T-helper 1 cell treated with Interleukin-12 subunit alpha and Interleukin-12 subunit beta and Interleukin-4 antibody, amounts not matched to agents 30 μg/mL and 1 μg/mL, for 36 hours (primary cell): ENCODE measurements around the gene CENPS.
"Not testable (repeated sequence)": the region's sequence is repeated elsewhere in the genome, so short reads cannot be mapped to it uniquely, and the experiment has no call there.

Experiments used
- H3K27ac Mint-ChIP-seq: one replicate; pipeline ENCODE4 v1.8.0; 2021; ENCODE audit warnings: mild to moderate bottlenecking, mixed read lengths
- H3K27me3 Mint-ChIP-seq: one replicate; pipeline ENCODE4 v1.8.0; 2021; ENCODE audit warnings: low read depth, mixed read lengths
- H3K36me3 Mint-ChIP-seq: one replicate; pipeline ENCODE4 v1.8.0; 2021; ENCODE audit warnings: low read depth, mixed read lengths
- H3K4me1 Mint-ChIP-seq: one replicate; pipeline ENCODE4 v1.8.0; 2021; ENCODE audit warnings: low read depth, mixed read lengths
- H3K4me3 Mint-ChIP-seq: one replicate; pipeline ENCODE4 v1.8.0; 2021; ENCODE audit warnings: mild to moderate bottlenecking, moderate library complexity, mixed read lengths
- H3K9me3 Mint-ChIP-seq: one replicate; pipeline ENCODE4 v1.8.0; 2021; ENCODE audit warnings: mixed read lengths

Gene CENPS

GRCh38 chr1:10401281-10401680 is 29.0 kb upstream of the CENPS start:
- Mint-ChIP-seq H3K9me3 (no peaks in the 10 kb centered on the region), H3K4me1 (peaks cover 23% of the 10 kb centered on the region), H3K27ac (no peak overlapping the region), H3K27me3 (no peaks in the 10 kb centered on the region), H3K4me3 (no peak overlapping the region), H3K36me3 (peaks cover 21% of the 10 kb centered on the region)

- peaks cover 29% of the 10 kb centered on the region for H3K36me3 Mint-ChIP-seq
- H3K4me3 Mint-ChIP-seq = no peak overlapping the region
- H3K4me1 Mint-ChIP-seq = peaks cover 20% of the 10 kb centered on the region
- no peaks in the 10 kb centered on the region for H3K9me3 Mint-ChIP-seq
- H3K27ac Mint-ChIP-seq = no peak overlapping the region
- no peaks in the 10 kb centered on the region for H3K27me3 Mint-ChIP-seq
Measured at GRCh38 chr1:10402729-10403274, 27.4 kb upstream of the CENPS start.

DNA sequence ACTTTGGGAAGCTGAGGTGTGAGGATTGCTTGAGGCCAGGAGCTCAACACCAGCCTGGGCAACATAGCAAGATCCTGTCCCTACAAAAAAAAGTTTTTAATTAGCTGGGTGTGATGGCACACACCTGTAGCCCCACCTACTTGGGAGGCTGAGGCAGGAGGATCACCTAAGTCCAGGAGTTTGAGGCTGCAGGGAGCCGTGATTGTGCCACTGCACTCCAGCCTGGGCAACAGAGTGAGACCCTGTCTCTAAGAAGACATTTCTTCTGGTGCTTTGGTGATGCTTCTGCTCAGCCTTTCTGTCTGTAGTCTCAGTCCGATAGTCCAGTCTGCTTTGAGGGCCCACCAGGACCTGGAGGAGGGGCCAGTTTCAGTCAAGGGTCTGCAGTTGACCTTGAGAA is 23.0 kb upstream of the CENPS start:
- H3K9me3 Mint-ChIP-seq = no peaks in the 10 kb centered on the region
- H3K27me3 Mint-ChIP-seq = no peaks in the 10 kb centered on the region
- no peak overlapping the region for H3K4me3 Mint-ChIP-seq
- no peaks in the 10 kb centered on the region for H3K4me1 Mint-ChIP-seq
- no peak overlapping the region for H3K27ac Mint-ChIP-seq
- peaks cover 52% of the 10 kb centered on the region for H3K36me3 Mint-ChIP-seq

GRCh38 chr1:10415211-10415930 is 14.9 kb upstream of the CENPS start:
- no peaks in the 10 kb centered on the region for H3K27me3 Mint-ChIP-seq
- peak overlapping the region; percentile 96 for H3K27ac Mint-ChIP-seq
- H3K36me3 Mint-ChIP-seq = peaks cover 70% of the 10 kb centered on the region
- H3K4me3 Mint-ChIP-seq = peak overlapping the region; percentile 64
- no peaks in the 10 kb centered on the region for H3K9me3 Mint-ChIP-seq
- peaks cover 17% of the 10 kb centered on the region for H3K4me1 Mint-ChIP-seq

- Mint-ChIP-seq H3K27ac (peak overlapping the region; percentile 5), H3K36me3 (peaks cover 70% of the 10 kb centered on the region)
- H3K27me3 Mint-ChIP-seq = not testable (repeated sequence)
Measured at GRCh38 chr1:10415967-10416366, 14.3 kb upstream of the CENPS start.

DNA sequence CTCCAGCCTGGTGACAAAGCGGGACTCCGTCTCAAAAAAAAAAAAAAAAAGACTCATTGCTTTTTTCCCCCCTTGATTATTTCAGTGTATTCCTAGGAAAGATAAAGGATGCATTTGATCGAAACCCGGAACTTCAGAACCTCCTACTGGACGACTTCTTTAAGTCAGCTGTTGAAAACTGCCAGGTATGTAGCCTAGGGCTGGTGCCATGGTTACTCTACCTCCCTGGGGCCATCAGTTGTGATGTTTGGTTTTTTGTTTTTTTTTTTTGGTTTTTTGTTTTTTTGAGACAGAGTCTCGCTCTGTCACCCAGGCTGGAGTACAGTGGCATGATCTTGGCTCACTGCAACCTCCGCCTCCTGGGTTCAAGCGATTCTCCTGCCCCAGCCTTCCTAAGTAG is 11.5 kb upstream of the CENPS start:
- not testable (repeated sequence) for H3K9me3 Mint-ChIP-seq, H3K27me3 Mint-ChIP-seq, H3K4me3 Mint-ChIP-seq
- peaks cover 15% of the 10 kb centered on the region for H3K4me1 Mint-ChIP-seq
- peaks cover 45% of the 10 kb centered on the region for H3K36me3 Mint-ChIP-seq
- H3K27ac Mint-ChIP-seq = peak overlapping the region; percentile 45

More at GRCh38 chr1:10415967-10416366, 14.3 kb upstream of the CENPS start:
- not testable (repeated sequence) for H3K9me3 Mint-ChIP-seq, H3K4me3 Mint-ChIP-seq
- H3K4me1 Mint-ChIP-seq = peaks cover 17% of the 10 kb centered on the region

DNA sequence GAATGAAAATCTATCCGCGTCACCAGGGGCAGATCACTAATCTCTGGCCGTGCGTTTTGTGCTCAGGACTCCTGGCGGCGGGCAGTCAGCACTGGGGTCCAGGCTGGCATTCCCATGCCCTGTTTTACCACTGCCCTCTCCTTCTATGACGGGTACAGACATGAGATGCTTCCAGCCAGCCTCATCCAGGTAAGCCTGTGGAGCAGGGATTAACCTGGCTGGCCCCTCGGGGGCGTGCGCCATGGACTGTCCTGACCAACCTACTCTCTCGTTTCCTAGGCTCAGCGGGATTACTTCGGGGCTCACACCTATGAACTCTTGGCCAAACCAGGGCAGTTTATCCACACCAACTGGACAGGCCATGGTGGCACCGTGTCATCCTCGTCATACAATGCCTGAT is 10.9 kb upstream of the CENPS start:
- Mint-ChIP-seq H3K27ac (peak overlapping the region; percentile 55), H3K4me1 (peaks cover 11% of the 10 kb centered on the region), H3K9me3 (no peaks in the 10 kb centered on the region), H3K36me3 (peaks cover 41% of the 10 kb centered on the region), H3K27me3 (no peaks in the 10 kb centered on the region), H3K4me3 (no peak overlapping the region)

DNA sequence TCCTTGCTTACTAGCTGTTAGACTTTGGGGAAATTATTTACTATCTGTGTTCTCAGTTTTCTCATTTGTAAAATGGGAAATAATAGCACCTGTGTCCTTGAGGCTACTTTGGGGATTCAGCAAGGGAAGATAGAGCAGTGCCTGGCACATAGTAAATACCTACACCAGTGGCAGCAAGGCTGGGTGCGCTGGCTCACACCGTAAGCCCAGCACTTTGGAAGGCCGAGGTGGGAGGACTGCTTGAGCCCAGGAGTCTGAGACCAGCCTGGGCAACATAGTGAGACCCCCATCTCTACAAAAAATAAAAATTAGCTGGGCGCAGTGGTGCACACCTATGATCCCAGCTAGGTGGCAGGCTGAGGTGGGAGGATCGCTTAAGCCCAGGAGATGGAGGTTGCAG is 8.6 kb upstream of the CENPS start:
- Mint-ChIP-seq H3K4me3 (no peak overlapping the region), H3K27me3 (no peaks in the 10 kb centered on the region), H3K36me3 (peaks cover 29% of the 10 kb centered on the region), H3K9me3 (no peaks in the 10 kb centered on the region), H3K27ac (no peak overlapping the region), H3K4me1 (no peaks in the 10 kb centered on the region)

DNA sequence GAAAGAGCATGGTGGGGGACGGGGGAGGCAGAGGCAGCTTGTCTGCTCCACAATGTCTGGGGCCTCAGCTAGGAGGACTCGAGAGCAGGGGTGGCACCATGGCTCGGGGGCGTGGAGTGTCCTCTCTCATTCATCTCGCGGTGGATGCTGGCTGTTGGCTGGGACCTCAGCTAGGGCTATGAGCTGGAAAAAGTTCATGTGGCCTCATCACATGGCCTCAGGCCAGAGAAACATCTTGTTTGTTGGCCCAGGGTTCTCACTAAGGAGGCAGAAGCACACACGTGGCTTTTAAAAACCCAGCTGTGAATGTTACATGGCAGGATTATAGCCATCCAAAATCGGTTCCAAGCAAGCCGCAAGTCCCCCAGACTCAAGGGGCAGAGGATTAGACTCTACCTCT is 6.2 kb upstream of the CENPS start:
- H3K9me3 Mint-ChIP-seq = no peaks in the 10 kb centered on the region
- H3K27ac Mint-ChIP-seq = no peak overlapping the region
- H3K36me3 Mint-ChIP-seq = peaks cover 16% of the 10 kb centered on the region
- H3K27me3 Mint-ChIP-seq = no peaks in the 10 kb centered on the region
- H3K4me3 Mint-ChIP-seq = no peak overlapping the region
- H3K4me1 Mint-ChIP-seq = peaks cover 6% of the 10 kb centered on the region

- no peaks in the 10 kb centered on the region for H3K27me3 Mint-ChIP-seq
- H3K9me3 Mint-ChIP-seq = no peaks in the 10 kb centered on the region
- H3K36me3 Mint-ChIP-seq = peaks cover 10% of the 10 kb centered on the region
- no peak overlapping the region for H3K27ac Mint-ChIP-seq
- H3K4me1 Mint-ChIP-seq = peaks cover 6% of the 10 kb centered on the region
- H3K4me3 Mint-ChIP-seq = no peak overlapping the region
Measured at GRCh38 chr1:10424651-10425050, 5.6 kb upstream of the CENPS start.

- not testable (repeated sequence) for H3K27me3 Mint-ChIP-seq, H3K36me3 Mint-ChIP-seq, H3K9me3 Mint-ChIP-seq, H3K4me3 Mint-ChIP-seq, H3K27ac Mint-ChIP-seq
- H3K4me1 Mint-ChIP-seq = peaks cover 15% of the 10 kb centered on the region
Measured at GRCh38 chr1:10425826-10426534, 4.3 kb upstream of the CENPS start.

- not testable (repeated sequence) for H3K36me3 Mint-ChIP-seq, H3K9me3 Mint-ChIP-seq, H3K27ac Mint-ChIP-seq, H3K27me3 Mint-ChIP-seq, H3K4me3 Mint-ChIP-seq
- peaks cover 20% of the 10 kb centered on the region for H3K4me1 Mint-ChIP-seq
Measured at GRCh38 chr1:10426535-10426848, 3.7 kb upstream of the CENPS start.

GRCh38 chr1:10428984-10429383 is 1.2 kb upstream of the CENPS start:
- H3K36me3 Mint-ChIP-seq = no peaks in the 10 kb centered on the region
- no peak overlapping the region for H3K27ac Mint-ChIP-seq
- H3K27me3 Mint-ChIP-seq = no peaks in the 10 kb centered on the region
- H3K4me1 Mint-ChIP-seq = peaks cover 21% of the 10 kb centered on the region
- H3K9me3 Mint-ChIP-seq = no peaks in the 10 kb centered on the region
- no peak overlapping the region for H3K4me3 Mint-ChIP-seq

DNA sequence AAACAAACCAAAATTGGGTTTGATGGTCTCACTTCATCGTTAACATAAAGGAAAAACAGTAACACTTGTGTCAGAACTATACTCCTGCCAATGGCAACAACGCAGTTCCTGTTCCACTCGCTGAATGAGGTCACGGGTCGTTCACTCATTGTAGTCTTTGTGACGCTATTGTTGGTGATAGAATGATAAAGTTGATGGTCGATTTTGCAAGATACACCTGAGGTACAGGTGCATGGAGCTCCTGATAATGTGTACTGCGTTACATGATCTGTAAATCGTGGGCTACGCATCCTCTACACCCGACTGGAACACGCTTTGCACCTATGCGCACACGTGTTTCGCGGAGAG is 391 bp upstream of the CENPS start:
- H3K36me3 Mint-ChIP-seq = no peaks in the 10 kb centered on the region
- H3K27ac Mint-ChIP-seq = peak overlapping the region; percentile 67
- H3K4me1 Mint-ChIP-seq = peaks cover 21% of the 10 kb centered on the region
- H3K9me3 Mint-ChIP-seq = no peaks in the 10 kb centered on the region
- H3K4me3 Mint-ChIP-seq = peak overlapping the region; percentile 93
- no peaks in the 10 kb centered on the region for H3K27me3 Mint-ChIP-seq

DNA sequence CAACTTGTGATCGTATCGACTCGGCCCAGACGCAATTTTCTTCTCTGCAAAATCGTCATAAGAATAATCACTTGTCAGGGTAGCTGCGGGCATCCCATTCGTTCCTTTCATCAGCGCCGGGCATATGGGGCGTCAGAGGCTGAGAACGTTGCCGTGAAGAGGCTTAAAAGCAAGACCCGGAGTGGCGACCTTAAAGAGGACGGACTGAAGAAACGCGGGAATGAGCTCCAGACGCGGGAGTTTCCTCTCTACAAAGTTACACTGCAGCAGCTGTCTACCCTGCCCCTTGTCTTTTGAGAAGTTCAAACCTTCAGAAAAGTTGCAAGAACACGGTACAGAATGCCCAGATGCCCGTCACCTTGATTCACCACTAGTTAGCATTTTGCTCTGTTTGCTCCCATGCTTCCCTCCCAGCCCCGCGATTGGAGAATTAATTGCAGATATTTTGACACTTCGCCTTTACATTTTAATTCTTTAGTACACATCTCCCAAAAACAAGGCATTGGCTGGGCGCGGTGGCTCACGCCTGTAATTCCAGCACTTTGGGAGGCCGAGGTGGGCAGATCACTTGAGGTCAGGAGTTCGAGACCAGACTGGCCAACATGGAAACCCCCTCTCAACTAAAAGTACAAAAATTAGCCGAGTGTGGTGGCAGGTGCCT is 967 bp downstream of the CENPS start:
- H3K4me3 Mint-ChIP-seq = peak overlapping the region; percentile 93
- H3K9me3 Mint-ChIP-seq = no peaks in the 10 kb centered on the region
- H3K27me3 Mint-ChIP-seq = no peaks in the 10 kb centered on the region
- peaks cover 21% of the 10 kb centered on the region for H3K4me1 Mint-ChIP-seq
- H3K27ac Mint-ChIP-seq = peak overlapping the region; percentile 95
- no peaks in the 10 kb centered on the region for H3K36me3 Mint-ChIP-seq
